CD4-positive, alpha-beta T cell treated with Interleukin-17A for 1 hour (primary cell): ENCODE measurements around the gene ATP1B2.

ENCODE experiments used
- DNase-seq: peaks from one replicate; pipeline ENCODE4 v3.0.0-alpha.2; 2020

Gene ATP1B2

GRCh38 chr17:7636163-7636562, 14.6 kb upstream of the ATP1B2 start:
- no peak for DNase-seq

- DNase-seq, result no peak
Observed at GRCh38 chr17:7640783-7641182, 9.9 kb upstream of the ATP1B2 start.

- DNase-seq, result peak; percentile 33
Observed at GRCh38 chr17:7641635-7642034, 9.1 kb upstream of the ATP1B2 start.

- peak; percentile 14 for DNase-seq
Observed at GRCh38 chr17:7644775-7645174, 6.0 kb upstream of the ATP1B2 start.

GRCh38 chr17:7646457-7646856, 4.3 kb upstream of the ATP1B2 start:
- DNase-seq, result no peak

GRCh38 chr17:7647018-7647417, 3.7 kb upstream of the ATP1B2 start:
- DNase-seq, result no peak

GRCh38 chr17:7651097-7651664, 455 bp downstream of the ATP1B2 start:
- DNase-seq, result no peak

- no peak for DNase-seq
Observed at GRCh38 chr17:7651665-7652387, 1.1 kb downstream of the ATP1B2 start.

GRCh38 chr17:7652388-7653356, 1.9 kb downstream of the ATP1B2 start:
- DNase-seq, result no peak

GRCh38 chr17:7654832-7655540, 4.3 kb downstream of the ATP1B2 start:
- no peak for DNase-seq

GRCh38 chr17:7655541-7655840, 4.8 kb downstream of the ATP1B2 start:
- no peak for DNase-seq

GRCh38 chr17:7656958-7657609, 6.4 kb downstream of the ATP1B2 start:
- DNase-seq, result no peak

GRCh38 chr17:7667656-7668406, 17.1 kb downstream of the ATP1B2 start:
- DNase-seq, result no peak

GRCh38 chr17:7668482-7668881, 17.8 kb downstream of the ATP1B2 start:
- no peak for DNase-seq

- DNase-seq, result peak; percentile 44
Observed at GRCh38 chr17:7673239-7673638, 22.5 kb downstream of the ATP1B2 start.

GRCh38 chr17:7674934-7675333, 24.2 kb downstream of the ATP1B2 start:
- no peak for DNase-seq

GRCh38 chr17:7676533-7676932, 25.8 kb downstream of the ATP1B2 start:
- DNase-seq, result no peak

- no peak for DNase-seq
Observed at GRCh38 chr17:7677388-7678067, 26.8 kb downstream of the ATP1B2 start.

GRCh38 chr17:7684851-7685532, 34.3 kb downstream of the ATP1B2 start:
- DNase-seq, result peak; percentile 47

GRCh38 chr17:7685533-7686221, 35.0 kb downstream of the ATP1B2 start:
- peak; percentile 91 for DNase-seq
